ENCODE measurements around the gene TNFAIP8. TPM values are rescaled to one million over a fixed set of nuclear protein-coding genes. Genes with fewer than 3 reads are reported as not detected.
"Not testable (repeated sequence)": the region's sequence is repeated elsewhere in the genome, so short reads cannot be mapped to it uniquely, and the experiment has no call there.

TNFAIP8 gene
- total and polyA plus RNA-seq, 2 experiments from 2014 or later = 21.9 to 24.9 TPM

DNA sequence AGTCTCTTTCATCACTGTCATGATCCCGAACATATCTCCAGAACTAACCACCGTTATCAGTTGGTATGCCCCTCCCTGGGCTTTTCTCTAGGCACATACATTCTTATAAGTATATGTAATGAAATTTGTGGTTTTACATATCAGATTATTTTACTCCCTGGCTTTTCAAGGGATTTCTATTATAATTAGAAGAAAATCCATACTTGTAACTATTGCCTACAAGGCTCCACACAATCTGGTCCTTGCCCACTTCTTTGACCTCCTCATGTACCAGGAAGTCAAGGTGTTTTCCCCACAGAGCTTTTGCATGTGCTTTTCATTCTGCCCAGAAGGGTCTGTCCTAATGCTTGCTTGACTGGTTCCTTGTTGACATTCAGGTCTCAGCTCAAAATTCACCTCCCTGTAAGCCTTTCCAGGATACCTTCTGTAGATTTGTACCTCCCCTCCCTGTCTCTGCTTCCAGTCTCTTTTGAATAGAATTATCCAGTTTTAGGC lies 62.8 kb downstream of the TNFAIP8 start:
- TF ChIP-seq, protein P1, sequence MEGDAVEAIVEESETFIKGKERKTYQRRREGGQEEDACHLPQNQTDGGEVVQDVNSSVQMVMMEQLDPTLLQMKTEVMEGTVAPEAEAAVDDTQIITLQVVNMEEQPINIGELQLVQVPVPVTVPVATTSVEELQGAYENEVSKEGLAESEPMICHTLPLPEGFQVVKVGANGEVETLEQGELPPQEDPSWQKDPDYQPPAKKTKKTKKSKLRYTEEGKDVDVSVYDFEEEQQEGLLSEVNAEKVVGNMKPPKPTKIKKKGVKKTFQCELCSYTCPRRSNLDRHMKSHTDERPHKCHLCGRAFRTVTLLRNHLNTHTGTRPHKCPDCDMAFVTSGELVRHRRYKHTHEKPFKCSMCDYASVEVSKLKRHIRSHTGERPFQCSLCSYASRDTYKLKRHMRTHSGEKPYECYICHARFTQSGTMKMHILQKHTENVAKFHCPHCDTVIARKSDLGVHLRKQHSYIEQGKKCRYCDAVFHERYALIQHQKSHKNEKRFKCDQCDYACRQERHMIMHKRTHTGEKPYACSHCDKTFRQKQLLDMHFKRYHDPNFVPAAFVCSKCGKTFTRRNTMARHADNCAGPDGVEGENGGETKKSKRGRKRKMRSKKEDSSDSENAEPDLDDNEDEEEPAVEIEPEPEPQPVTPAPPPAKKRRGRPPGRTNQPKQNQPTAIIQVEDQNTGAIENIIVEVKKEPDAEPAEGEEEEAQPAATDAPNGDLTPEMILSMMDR (IDR thresholded peaks at IDR 0.05; ENCODE audit: low read depth, low read length) = no peak
- H3K4me1 ChIP-seq (ENCODE audit: low read depth) = no peaks in the 10 kb centered on the region
- no peak for DNase-seq (ENCODE audit: low read depth in 1 of 2, low spot score in 1 of 2)
- no peak overlapping the region for H3K27ac ChIP-seq
- no peak overlapping the region for H3K4me3 ChIP-seq
- no peaks in the 10 kb centered on the region for H3K9me3 ChIP-seq (ENCODE audit: low read depth)
- no peaks in the 10 kb centered on the region for H3K27me3 ChIP-seq
- no peaks in the 10 kb centered on the region for H3K36me3 ChIP-seq

DNA sequence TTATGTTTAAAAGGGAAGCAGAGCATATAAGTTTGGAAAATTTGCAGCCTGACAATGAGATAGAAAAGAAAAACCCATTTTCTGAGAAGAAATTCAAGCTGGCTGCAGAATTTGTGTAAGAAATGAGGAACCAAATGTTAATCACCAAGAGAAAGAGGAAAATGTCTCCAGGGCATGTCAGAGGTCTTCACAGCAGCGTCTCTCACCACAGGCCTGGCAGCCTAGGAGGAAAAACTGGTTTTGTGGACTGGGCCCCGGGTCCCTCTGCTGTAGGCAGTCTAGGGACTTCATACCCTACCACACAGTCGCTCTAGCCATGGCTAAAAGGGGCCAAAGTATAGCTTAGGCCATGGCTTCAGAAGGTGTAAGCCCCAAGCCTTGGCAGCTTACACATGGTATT lies 64.3 kb downstream of the TNFAIP8 start:
- no peak for DNase-seq (ENCODE audit: low read depth in 1 of 2, low spot score in 1 of 2)
- no peaks in the 10 kb centered on the region for H3K27me3 ChIP-seq
- no peaks in the 10 kb centered on the region for H3K9me3 ChIP-seq (ENCODE audit: low read depth)
- no peak overlapping the region for H3K27ac ChIP-seq
- H3K4me1 ChIP-seq (ENCODE audit: low read depth) = no peaks in the 10 kb centered on the region
- TF ChIP-seq, protein P1 (IDR thresholded peaks at IDR 0.05; ENCODE audit: low read depth, low read length) = no peak
- no peak overlapping the region for H3K4me3 ChIP-seq
- H3K36me3 ChIP-seq = no peaks in the 10 kb centered on the region

DNA sequence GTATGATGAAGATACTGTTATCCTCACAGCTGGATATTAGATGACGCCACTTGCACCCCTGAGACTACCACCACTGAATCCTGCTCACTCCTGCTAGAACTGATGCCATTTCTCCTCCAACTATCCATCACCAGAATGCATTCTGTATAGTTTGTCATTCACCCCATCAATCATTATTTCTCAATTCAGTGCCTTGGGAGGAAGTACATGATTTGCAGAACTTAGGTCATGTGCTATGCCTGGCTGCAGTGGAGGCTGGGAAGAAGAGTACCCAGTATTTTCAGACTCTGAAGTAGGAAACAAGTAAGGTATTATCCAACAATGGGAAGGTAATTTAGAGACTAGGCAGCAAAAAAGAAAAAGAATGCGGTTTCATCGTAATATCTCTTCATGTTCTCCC lies 70.2 kb downstream of the TNFAIP8 start:
- Histone ChIP-seq H3K4me1 (ENCODE audit: low read depth) (no peaks in the 10 kb centered on the region), H3K27ac (no peak overlapping the region), H3K27me3 (no peaks in the 10 kb centered on the region), H3K36me3 (no peaks in the 10 kb centered on the region), H3K4me3 (no peak overlapping the region), H3K9me3 (ENCODE audit: low read depth) (no peaks in the 10 kb centered on the region)
- DNase-seq (ENCODE audit: low read depth in 1 of 2, low spot score in 1 of 2) = no peak
- TF ChIP-seq, protein P1 (IDR thresholded peaks at IDR 0.05; ENCODE audit: low read depth, low read length) = no peak

DNA sequence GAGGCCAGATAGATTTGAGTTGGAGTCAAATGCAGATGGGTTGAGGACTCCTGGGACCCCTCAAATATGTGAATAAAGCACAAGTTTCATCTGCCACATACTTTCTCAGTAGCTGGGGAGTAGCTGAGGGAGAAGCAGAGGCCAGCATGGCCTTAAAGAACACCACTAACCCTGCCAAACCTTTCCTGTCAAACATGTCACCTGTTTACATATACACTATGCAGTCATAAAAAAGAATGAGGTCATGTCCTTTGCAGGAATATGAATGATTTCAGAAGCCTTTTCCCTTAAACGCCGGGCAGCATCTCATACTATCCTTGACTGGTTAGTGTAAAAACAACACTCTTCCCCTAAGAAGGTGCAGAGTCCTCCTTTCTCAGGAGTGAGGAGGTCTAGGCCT lies 71.2 kb downstream of the TNFAIP8 start:
- TF ChIP-seq, protein P1 (IDR thresholded peaks at IDR 0.05; ENCODE audit: low read depth, low read length) = no peak
- H3K27me3 ChIP-seq = no peaks in the 10 kb centered on the region
- no peaks in the 10 kb centered on the region for H3K36me3 ChIP-seq
- no peak for DNase-seq (ENCODE audit: low read depth in 1 of 2, low spot score in 1 of 2)
- no peaks in the 10 kb centered on the region for H3K9me3 ChIP-seq (ENCODE audit: low read depth)
- no peak overlapping the region for H3K27ac ChIP-seq
- no peaks in the 10 kb centered on the region for H3K4me1 ChIP-seq (ENCODE audit: low read depth)
- no peak overlapping the region for H3K4me3 ChIP-seq

DNA sequence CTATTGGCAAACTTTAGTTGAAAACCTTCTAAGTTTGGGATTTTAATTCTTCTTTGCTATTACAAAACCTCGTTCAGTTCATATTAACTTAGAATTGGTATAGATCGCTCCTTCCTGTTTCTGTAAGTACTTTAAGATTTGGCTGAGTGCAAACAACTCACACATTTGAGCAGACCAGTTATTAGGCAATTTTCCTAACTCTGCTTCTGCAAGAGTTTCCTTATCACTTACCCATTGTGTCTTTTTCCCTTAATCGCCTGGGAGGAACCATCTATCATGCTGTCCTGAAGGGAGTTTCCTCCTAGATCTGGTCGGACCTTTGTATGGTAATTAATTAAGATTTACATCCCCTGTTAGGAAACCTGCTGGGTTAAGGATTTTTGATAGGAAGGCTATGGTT lies 71.8 kb downstream of the TNFAIP8 start:
- peak in 1 of 2 donors; percentile 21 for DNase-seq (ENCODE audit: low read depth in 1 of 2, low spot score in 1 of 2)

DNA sequence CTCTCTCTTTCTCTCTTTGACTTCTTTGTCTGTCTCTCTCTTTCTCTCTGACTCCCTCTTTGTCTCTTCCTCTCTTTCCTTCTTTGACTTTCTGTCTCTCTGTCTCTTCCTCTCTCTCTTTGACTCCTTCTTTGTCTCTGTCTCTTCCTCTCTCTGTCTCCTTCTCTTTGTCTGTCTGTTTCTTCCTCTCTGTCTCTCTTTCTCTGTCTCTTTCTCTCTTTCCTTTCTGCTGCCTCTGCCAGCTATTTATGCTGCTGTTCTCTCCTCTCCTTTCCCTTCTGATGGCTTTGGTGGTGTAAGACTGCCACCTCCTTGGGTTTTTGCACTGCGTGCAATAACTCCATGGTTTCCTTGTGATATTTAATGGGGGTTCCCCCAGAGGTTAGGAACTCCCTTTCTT lies 72.3 kb downstream of the TNFAIP8 start:
- not testable (repeated sequence) for DNase-seq (ENCODE audit: low read depth in 1 of 2, low spot score in 1 of 2); H3K9me3 ChIP-seq (ENCODE audit: low read depth); H3K4me1 ChIP-seq (ENCODE audit: low read depth); H3K27me3 ChIP-seq; H3K36me3 ChIP-seq; H3K4me3 ChIP-seq; H3K27ac ChIP-seq

More for the DNA sequence above, 71.8 kb downstream of the TNFAIP8 start:
- not testable (repeated sequence) for H3K36me3 ChIP-seq; H3K27ac ChIP-seq; H3K27me3 ChIP-seq; H3K4me1 ChIP-seq (ENCODE audit: low read depth); H3K4me3 ChIP-seq; H3K9me3 ChIP-seq (ENCODE audit: low read depth)

DNA sequence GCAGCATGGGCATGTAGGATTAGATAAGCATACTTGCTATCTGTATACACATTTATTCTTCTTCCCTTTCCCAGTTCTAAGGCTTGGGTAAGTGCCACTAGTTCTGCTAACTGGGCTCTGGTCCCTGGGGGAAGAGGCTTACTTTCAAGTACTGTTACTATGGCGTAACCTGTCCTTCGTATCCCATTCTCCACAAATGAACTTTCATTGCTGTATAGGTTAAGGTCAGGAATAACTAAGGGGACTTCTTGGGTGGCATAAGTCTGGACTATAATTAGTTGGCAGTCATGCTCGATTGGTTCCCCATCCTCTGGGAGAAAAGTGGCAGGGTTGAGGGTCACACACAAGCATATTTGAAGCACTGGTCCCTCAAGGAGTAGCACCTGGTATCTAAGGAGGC lies 72.8 kb downstream of the TNFAIP8 start:
- H3K27me3 ChIP-seq; H3K4me1 ChIP-seq (ENCODE audit: low read depth); H3K27ac ChIP-seq; H3K4me3 ChIP-seq; DNase-seq (ENCODE audit: low read depth in 1 of 2, low spot score in 1 of 2); H3K9me3 ChIP-seq (ENCODE audit: low read depth); H3K36me3 ChIP-seq: not testable (repeated sequence)

DNA sequence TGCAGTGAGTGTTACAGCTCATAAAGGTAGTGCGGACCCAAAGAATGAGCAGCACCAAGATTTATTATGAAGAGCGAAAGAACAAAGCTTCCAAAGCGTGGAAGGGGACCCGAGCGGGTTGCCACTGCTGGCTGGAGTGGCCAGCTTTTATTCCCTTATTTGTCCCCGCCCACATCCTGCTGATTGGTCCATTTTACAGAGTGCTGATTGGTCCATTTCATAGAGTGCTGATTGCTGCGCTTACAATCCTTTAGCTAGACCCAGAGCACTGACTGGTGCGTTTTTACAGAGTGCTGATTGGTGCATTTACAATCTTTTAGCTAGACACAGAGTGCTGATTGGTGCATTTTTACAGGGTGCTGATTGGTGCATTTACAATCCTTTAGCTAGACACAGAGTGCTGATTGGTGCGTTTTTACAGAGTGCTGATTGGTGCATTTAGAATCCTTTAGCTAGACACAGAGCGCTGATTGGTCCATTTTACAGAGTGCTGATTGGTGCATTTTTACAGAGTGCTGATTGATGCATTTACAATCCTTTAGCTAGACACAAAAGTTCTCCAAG lies 76.9 kb downstream of the TNFAIP8 start:
- H3K27me3 ChIP-seq; DNase-seq (ENCODE audit: low read depth in 1 of 2, low spot score in 1 of 2); H3K4me1 ChIP-seq (ENCODE audit: low read depth); H3K9me3 ChIP-seq (ENCODE audit: low read depth); H3K36me3 ChIP-seq; H3K4me3 ChIP-seq; H3K27ac ChIP-seq: not testable (repeated sequence)
